Measurements from ENCODE around the gene YPEL3.
A peak's percentile ranks its signal among the peaks of the same experiment; 100 is the strongest.

DNA sequence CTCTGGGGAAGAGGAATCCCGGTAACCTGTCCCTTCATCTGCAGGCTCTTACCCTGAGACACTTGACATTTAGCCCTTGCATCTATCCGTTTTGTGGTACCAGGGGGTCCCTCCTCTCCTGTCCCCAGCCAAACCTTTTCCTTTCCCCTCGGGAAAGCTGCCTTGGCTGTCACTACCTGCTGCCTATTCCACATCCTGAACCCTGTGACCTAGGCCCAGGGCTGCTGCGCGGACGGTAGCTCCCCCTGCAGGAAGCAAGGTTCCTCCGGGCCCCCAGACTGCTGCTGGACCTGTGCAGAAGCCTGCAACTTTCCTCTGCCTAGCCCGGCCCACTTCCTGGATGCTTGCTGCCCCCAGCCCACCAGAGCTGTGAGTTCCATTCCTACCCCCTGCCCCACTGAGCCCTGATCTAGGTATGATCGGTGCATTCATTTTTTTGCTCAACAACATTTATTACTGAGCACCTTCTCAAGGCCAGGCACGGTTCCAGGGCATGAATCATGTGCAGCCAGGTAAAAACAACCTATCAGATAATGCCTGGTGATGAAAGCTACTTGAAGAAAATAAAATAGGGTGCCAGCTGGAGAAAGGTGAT lies 41.0 kb downstream of the YPEL3 start:
- TF ChIP-seq, protein P1, sequence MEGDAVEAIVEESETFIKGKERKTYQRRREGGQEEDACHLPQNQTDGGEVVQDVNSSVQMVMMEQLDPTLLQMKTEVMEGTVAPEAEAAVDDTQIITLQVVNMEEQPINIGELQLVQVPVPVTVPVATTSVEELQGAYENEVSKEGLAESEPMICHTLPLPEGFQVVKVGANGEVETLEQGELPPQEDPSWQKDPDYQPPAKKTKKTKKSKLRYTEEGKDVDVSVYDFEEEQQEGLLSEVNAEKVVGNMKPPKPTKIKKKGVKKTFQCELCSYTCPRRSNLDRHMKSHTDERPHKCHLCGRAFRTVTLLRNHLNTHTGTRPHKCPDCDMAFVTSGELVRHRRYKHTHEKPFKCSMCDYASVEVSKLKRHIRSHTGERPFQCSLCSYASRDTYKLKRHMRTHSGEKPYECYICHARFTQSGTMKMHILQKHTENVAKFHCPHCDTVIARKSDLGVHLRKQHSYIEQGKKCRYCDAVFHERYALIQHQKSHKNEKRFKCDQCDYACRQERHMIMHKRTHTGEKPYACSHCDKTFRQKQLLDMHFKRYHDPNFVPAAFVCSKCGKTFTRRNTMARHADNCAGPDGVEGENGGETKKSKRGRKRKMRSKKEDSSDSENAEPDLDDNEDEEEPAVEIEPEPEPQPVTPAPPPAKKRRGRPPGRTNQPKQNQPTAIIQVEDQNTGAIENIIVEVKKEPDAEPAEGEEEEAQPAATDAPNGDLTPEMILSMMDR (IDR thresholded peaks at IDR 0.05): peak in 1 of 3 donors; percentile 43
- TF ChIP-seq POLR2AphosphoS5 (IDR thresholded peaks at IDR 0.05): no peak
- TF ChIP-seq POLR2A (IDR thresholded peaks at IDR 0.05): no peak
